GM23338 (cell line): ENCODE measurements around the gene BAX.

Source experiments
- CREB1 ChIP-seq: fragments of 250-450 bp; sonication (Bioruptor Pico); IDR thresholded peaks from 2 replicates; pipeline ENCODE4 v1.5.0; 2020; ENCODE audit warnings: low read depth, mild to moderate bottlenecking, moderate library complexity
- ETS1 ChIP-seq: IDR thresholded peaks from 2 replicates; pipeline ENCODE4 v1.6.1; 2016; ENCODE audit warnings: antibody characterized with exemption
- EZH2 ChIP-seq: fragments of 200-600 bp; sonication (generic); IDR thresholded peaks from one replicate; pipeline ENCODE4 v1.8.0; 2017; ENCODE audit warnings: antibody characterized with exemption, mild to moderate bottlenecking, low read depth; ENCODE audit not compliant: unreplicated experiment
- EZH2phosphoT487 ChIP-seq: fragments of 200-600 bp; sonication (generic); IDR thresholded peaks from one replicate; pipeline ENCODE4 v1.8.1; 2018; ENCODE audit warnings: antibody characterized with exemption; ENCODE audit not compliant: unreplicated experiment
- POLR2AphosphoS5 ChIP-seq: IDR thresholded peaks from 2 replicates; pipeline ENCODE4 v1.6.1; 2016; ENCODE audit warnings: antibody characterized with exemption, low read depth
- STAT1 ChIP-seq: IDR thresholded peaks from one replicate; pipeline ENCODE4 v1.6.1; 2016; ENCODE audit warnings: antibody characterized with exemption; ENCODE audit not compliant: unreplicated experiment
- TF ChIP-seq, protein P1 (sequence below), 2 experiments: fragments of 200-600 bp in 1 of 2; sonication (generic) in 1 of 2; conservative IDR thresholded peaks; 2 replicates each; pipeline versions ENCODE4 v1.5.1 to v1.6.1; 2016 to 2017; ENCODE audit warnings: antibody characterized with exemption in 2 of 2, low read depth in 2 of 2, mild to moderate bottlenecking in 2 of 2, moderate library complexity in 1 of 2
- TF ChIP-seq, protein P2 (sequence below): IDR thresholded peaks from one replicate; pipeline ENCODE4 v1.6.1; 2018; ENCODE audit warnings: antibody characterized with exemption; ENCODE audit not compliant: unreplicated experiment

DNA sequence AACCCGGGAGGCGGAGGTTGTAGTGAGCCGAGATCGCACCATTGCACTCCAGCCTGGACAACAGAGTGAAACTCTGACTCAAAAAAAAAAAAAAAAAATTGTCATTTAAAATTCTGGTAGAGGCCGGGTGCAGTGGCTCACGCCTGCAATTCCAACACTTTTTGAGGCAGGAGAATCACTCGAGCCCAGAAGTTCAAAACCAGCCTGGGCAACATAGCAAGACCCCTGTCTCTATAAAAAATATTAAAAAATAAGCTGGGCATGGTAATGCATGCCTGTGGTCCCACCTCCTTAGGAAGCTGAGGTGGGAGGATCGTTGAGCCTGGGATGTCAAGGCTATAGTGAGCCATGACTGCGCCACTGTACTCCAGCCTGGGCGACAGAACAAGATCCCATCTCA, 48.4 kb upstream of the BAX start:
- no peak for TF ChIP-seq EZH2
- TF ChIP-seq, protein P1, sequence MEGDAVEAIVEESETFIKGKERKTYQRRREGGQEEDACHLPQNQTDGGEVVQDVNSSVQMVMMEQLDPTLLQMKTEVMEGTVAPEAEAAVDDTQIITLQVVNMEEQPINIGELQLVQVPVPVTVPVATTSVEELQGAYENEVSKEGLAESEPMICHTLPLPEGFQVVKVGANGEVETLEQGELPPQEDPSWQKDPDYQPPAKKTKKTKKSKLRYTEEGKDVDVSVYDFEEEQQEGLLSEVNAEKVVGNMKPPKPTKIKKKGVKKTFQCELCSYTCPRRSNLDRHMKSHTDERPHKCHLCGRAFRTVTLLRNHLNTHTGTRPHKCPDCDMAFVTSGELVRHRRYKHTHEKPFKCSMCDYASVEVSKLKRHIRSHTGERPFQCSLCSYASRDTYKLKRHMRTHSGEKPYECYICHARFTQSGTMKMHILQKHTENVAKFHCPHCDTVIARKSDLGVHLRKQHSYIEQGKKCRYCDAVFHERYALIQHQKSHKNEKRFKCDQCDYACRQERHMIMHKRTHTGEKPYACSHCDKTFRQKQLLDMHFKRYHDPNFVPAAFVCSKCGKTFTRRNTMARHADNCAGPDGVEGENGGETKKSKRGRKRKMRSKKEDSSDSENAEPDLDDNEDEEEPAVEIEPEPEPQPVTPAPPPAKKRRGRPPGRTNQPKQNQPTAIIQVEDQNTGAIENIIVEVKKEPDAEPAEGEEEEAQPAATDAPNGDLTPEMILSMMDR (conservative IDR thresholded peaks at IDR 0.05; ENCODE audit: low read depth in 2 of 2): no peak
- TF ChIP-seq, protein P2, sequence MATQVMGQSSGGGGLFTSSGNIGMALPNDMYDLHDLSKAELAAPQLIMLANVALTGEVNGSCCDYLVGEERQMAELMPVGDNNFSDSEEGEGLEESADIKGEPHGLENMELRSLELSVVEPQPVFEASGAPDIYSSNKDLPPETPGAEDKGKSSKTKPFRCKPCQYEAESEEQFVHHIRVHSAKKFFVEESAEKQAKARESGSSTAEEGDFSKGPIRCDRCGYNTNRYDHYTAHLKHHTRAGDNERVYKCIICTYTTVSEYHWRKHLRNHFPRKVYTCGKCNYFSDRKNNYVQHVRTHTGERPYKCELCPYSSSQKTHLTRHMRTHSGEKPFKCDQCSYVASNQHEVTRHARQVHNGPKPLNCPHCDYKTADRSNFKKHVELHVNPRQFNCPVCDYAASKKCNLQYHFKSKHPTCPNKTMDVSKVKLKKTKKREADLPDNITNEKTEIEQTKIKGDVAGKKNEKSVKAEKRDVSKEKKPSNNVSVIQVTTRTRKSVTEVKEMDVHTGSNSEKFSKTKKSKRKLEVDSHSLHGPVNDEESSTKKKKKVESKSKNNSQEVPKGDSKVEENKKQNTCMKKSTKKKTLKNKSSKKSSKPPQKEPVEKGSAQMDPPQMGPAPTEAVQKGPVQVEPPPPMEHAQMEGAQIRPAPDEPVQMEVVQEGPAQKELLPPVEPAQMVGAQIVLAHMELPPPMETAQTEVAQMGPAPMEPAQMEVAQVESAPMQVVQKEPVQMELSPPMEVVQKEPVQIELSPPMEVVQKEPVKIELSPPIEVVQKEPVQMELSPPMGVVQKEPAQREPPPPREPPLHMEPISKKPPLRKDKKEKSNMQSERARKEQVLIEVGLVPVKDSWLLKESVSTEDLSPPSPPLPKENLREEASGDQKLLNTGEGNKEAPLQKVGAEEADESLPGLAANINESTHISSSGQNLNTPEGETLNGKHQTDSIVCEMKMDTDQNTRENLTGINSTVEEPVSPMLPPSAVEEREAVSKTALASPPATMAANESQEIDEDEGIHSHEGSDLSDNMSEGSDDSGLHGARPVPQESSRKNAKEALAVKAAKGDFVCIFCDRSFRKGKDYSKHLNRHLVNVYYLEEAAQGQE: no peak
- TF ChIP-seq POLR2AphosphoS5: no peak
- TF ChIP-seq EZH2phosphoT487: no peak
- TF ChIP-seq ETS1: no peak
- TF ChIP-seq STAT1: no peak
- TF ChIP-seq CREB1 (CRISPR knock-in tag): no peak
